Ishikawa (cell line): Measurements from ENCODE around the gene PRDM11.

Experiments used
- CEBPB ChIP-seq: IDR thresholded peaks from 2 replicates; pipeline ENCODE4 v1.6.1; 2012
- CREB1 ChIP-seq: IDR thresholded peaks from 2 replicates; pipeline ENCODE4 v1.6.1; 2012; ENCODE audit warnings: low read depth
- EGR1 ChIP-seq: IDR thresholded peaks from 2 replicates; pipeline ENCODE4 v1.6.1; 2012
- EP300 ChIP-seq: IDR thresholded peaks from 2 replicates; pipeline ENCODE4 v1.6.1; 2012; ENCODE audit warnings: borderline replicate concordance
- FOXM1 ChIP-seq: IDR thresholded peaks from 2 replicates; pipeline ENCODE4 v1.6.1; 2012; ENCODE audit warnings: low read depth, borderline replicate concordance
- MAX ChIP-seq: IDR thresholded peaks from 2 replicates; pipeline ENCODE4 v1.6.1; 2012
- NFIC ChIP-seq: IDR thresholded peaks from 2 replicates; pipeline ENCODE4 v1.6.1; 2012
- RAD21 ChIP-seq: IDR thresholded peaks from 2 replicates; pipeline ENCODE4 v1.6.1; 2012; ENCODE audit warnings: low read depth
- REST ChIP-seq: IDR thresholded peaks from 2 replicates; pipeline ENCODE4 v1.6.1; 2012; ENCODE audit warnings: low read depth, mild to moderate bottlenecking
- TAF1 ChIP-seq: IDR thresholded peaks from 2 replicates; pipeline ENCODE4 v1.6.1; 2012; ENCODE audit warnings: low read depth, mild to moderate bottlenecking
- TCF12 ChIP-seq: IDR thresholded peaks from 2 replicates; pipeline ENCODE4 v1.6.1; 2012; ENCODE audit warnings: low read depth
- TEAD4 ChIP-seq: IDR thresholded peaks from 2 replicates; pipeline ENCODE4 v1.6.1; 2012
- USF1 ChIP-seq: IDR thresholded peaks from 2 replicates; pipeline ENCODE4 v1.6.1; 2012
- YY1 ChIP-seq: IDR thresholded peaks from 2 replicates; pipeline ENCODE4 v1.6.1; 2012; ENCODE audit warnings: low read depth
- ZBTB7A ChIP-seq: IDR thresholded peaks from 2 replicates; pipeline ENCODE4 v1.6.1; 2012; ENCODE audit warnings: low read depth

The PRDM11 gene

GRCh38 chr11:45213717-45214116, 67.3 kb downstream of the PRDM11 start:
- TF ChIP-seq EGR1 (no peak), MAX (no peak), ZBTB7A (no peak)

GRCh38 chr11:45215098-45215865, 68.8 kb downstream of the PRDM11 start:
- TF ChIP-seq NFIC (no peak), EGR1 (no peak), REST (no peak)

GRCh38 chr11:45216031-45216430, 69.6 kb downstream of the PRDM11 start:
- TF ChIP-seq TEAD4 (no peak), YY1 (no peak), RAD21 (no peak), CREB1 (no peak), REST (no peak), EP300 (no peak), FOXM1 (no peak), USF1 (no peak), MAX (no peak), CEBPB (no peak), ZBTB7A (no peak), TAF1 (no peak), NFIC (no peak), TCF12 (no peak), EGR1 (no peak)

GRCh38 chr11:45216901-45217300, 70.5 kb downstream of the PRDM11 start:
- TF ChIP-seq YY1 (no peak), USF1 (no peak), RAD21 (no peak)

- no peak for TF ChIP-seq EGR1
- no peak for TF ChIP-seq TEAD4
- TF ChIP-seq EP300: no peak
- no peak for TF ChIP-seq CREB1
- no peak for TF ChIP-seq REST
- TF ChIP-seq YY1: no peak
- TF ChIP-seq TAF1: no peak
- no peak for TF ChIP-seq RAD21
Observed at GRCh38 chr11:45217991-45218390, 71.6 kb downstream of the PRDM11 start.
